Ramos (cell line): ENCODE results near the gene DTHD1.

Source experiments
- in situ Hi-C: fragments of 300-500 bp; cut with MboI; formaldehyde crosslinking; loops from one replicate; pipeline ENCODE4 v1.14.3; 2022; ENCODE audit warnings: low sequenced_read_pairs; ENCODE audit not compliant: unreplicated experiment

DTHD1 gene

GRCh38 chr4:36269101-36269500 lies 12.3 kb upstream of the DTHD1 start:
- in situ Hi-C loops, result no loop called here

DNA sequence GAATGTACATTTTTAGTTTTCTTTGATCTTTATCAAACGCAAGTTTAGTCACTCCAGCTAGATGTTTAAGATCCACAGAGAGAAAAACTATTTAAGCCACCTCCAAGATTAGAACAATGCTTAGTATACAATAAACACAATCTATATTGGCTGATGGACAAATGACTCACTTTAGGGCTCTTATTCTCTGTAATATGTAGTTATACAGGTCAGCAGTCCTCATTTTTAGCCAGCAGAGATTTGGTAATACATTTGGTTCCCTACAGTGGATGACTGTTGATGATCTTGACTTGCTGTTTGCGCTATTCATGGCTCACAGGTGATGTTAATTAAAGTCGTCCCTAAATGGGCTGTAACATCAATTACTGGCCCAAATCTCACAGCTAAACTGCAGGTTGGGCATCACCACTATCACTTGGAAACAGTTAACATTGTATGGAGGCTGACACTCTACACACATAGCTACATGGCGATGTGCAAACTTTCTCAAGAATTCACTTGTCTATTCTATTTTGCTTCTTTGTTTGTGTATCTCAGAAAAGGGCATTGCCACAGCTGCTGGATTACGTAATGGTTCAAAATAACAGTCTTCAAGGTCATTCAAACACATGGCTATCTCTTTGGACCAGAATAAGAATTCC lies 11.8 kb upstream of the DTHD1 start:
- in situ Hi-C loops, result no loop called here

DNA sequence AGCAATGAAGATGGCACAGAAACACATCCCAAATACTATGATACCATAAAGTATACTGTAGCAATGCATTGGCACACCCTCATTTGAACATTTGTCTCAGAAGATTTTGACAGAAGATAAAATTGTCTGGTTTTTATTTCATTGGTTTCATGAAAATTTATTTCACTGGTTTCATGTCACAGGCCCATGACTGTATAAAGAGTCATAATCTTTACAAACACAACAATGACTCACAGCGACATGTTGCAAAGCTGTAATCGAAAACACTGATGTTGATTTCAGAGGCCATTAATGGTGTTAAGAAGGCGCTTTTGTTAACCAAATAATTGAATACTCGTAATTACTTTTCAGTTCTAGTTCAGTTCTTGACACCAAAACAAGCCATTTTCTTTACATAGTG lies 8.1 kb upstream of the DTHD1 start:
- in situ Hi-C loops, result no loop called here

DNA sequence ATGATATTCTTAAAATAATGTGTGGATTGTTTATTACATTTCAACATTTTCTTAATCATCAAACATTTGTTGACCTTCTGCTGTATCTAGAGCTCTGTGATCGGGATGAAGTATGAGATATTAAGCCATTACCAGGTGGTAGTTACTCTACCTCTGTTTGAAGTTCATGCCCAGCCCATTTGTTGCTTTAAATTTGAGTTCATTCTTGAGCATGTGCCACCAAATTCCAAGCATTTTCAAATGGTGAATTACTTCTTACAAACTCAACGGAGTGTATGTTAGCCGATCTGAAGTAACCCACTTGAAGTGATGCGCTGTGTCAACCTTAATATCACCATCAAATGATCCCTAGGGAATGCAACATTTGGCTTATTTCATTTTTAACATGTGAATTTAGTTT lies 7.3 kb upstream of the DTHD1 start:
- in situ Hi-C loops, result no loop called here

- in situ Hi-C loops, result no loop called here
Observed at GRCh38 chr4:36277533-36277932, 3.9 kb upstream of the DTHD1 start.

DNA sequence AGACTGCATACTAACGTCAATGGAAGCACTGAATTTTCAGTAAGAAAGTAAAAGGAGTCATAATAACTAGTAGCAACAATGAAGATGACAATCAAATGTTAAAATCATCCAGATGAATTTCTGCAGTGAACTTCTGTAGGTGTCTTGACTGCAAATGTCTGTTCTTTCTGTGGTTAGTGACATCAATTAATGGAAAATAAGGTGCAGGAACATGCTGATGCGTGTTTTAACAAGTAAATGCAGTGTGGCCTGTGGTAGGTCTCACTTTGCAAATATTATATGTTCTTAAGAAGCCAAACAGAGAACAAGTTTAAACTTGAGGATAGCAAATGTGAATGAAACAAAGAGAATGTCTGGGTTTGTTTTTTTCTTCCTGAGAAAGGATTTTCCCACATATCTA lies 2.6 kb upstream of the DTHD1 start:
- in situ Hi-C loops, result no loop called here

DNA sequence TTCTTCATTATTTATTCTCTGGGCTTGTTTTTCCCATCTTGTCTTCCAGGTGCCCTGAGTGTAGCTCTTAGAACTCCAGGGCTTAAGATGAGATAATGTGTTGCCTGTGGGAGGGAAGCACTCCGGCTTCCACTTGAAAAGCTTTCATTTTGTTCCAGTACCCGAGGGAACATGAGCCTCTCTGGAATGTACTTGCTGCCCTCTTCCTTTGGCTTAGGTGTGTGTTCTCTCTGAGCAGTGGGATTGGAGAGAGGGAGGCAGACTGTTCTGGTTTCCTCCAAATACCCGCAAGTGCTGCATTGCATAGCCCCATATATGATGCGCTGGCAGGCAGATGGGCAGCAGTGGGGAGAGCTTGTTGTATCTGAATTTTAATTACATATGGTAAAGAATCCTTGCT lies 861 bp upstream of the DTHD1 start:
- in situ Hi-C loops, result no loop called here

GRCh38 chr4:36282503-36283030 lies 1.2 kb downstream of the DTHD1 start:
- in situ Hi-C loops, result no loop called here

GRCh38 chr4:36283912-36284465 lies 2.6 kb downstream of the DTHD1 start:
- in situ Hi-C loops, result no loop called here

DNA sequence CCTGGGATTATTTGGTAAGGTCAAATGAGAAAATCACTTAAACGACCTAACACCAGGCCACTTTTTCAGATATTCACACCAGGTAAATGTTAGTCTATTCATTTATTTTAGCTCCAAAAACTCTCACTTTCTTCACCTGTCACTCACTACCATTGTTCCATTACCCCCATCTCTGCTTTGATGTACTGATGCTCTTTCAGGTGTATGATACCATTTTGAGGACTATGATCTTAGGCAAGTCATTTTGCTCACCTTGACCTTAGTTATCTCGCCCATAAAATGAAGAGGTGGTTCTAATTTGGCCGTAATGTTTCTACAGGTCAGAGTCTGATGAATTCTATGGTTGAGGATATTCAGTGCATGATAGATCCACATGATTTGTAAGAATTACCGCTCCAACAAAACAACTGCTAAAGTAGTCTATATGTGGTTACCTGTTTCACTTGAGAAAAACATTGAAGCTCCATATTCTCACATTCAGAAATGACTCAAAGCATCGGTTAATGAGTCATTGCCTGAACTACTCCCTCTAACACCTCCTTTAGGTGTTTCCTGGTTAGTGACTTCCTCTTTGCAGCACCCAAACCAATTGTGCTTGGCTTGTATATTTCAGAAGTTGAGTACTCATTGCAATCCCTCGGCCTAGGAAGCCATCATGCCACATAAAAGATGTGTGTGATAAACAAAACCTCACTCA lies 4.5 kb downstream of the DTHD1 start:
- in situ Hi-C loops, result no loop called here

DNA sequence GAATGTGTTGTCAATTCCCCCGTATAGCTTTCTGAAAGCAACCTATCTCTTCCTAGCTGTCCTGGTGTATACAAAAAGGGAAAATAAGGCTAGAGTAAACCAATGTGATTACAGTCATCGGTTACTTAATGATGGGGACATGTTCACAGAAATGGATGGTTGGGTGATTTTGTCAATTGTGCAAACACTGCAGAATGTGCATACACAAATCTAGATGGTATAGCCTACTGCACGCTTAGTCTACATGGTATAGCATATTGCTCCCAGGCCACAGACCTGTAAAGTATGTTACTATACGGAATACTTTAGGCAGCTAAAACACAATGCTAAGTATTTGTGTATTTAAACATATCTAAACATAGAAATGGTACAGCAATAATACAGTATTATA lies 5.1 kb downstream of the DTHD1 start:
- in situ Hi-C loops, result no loop called here

DNA sequence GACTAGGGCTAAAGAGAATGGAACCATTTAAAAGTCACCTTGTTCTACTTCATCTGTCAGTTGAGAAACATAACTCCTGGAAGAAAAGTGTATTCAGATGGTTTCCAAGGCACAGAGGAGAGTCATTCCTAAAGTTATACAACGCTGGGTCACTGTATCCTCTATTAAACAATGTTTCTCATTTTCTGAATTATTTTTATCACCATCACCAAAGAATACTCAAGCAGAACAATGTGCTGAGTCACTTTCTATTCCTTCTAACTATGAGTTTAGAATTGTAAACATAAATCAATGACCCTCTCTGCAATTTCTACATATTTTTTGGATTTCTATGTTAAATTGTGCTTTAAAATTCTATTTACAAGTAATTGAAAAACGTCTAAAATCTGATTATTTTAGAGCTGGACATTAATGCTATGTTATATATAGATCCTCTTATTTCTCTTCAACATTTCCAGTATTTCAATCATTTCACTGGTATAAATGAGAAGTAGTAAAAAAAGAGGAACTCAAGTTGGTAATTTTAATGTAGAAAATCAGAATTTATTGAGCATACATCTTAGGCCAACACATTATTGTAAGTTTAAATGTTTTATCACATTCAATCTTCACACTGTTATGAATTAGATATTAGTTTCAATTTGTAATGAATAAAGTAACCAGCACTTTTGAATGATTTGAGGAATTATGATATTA lies 7.5 kb downstream of the DTHD1 start:
- in situ Hi-C loops, result no loop called here

- in situ Hi-C loops, result no loop called here
Observed at GRCh38 chr4:36290641-36291040, 9.2 kb downstream of the DTHD1 start.

DNA sequence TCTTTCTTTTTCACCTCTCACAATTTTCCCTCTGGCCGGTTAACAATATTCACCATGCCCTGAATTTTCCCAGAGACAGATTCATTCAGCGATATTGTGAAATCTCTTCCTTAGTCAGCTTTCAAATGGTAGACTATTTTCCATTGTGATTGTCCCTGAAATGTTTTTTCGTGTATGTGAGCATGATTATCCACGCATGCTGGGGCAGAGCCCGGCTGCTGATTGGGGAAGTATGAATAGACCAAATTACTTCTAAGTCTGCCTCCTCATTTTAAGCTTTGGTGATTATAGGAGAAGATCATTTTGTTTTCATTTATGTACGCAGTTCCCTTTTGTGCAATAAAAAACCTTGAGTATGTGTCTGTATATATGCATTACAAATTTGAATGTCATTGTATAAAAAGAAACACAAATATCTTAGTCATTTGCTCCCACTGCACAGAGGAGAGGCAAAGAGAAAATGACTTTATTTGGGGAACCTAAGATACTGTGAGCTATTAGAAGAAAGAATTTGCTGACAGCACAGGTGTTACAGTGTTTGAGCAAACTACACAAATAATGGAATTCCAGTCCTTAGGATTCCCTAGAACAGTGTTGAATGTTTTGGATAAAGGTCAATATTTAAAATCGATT lies 11.3 kb downstream of the DTHD1 start:
- in situ Hi-C loops, result no loop called here

DNA sequence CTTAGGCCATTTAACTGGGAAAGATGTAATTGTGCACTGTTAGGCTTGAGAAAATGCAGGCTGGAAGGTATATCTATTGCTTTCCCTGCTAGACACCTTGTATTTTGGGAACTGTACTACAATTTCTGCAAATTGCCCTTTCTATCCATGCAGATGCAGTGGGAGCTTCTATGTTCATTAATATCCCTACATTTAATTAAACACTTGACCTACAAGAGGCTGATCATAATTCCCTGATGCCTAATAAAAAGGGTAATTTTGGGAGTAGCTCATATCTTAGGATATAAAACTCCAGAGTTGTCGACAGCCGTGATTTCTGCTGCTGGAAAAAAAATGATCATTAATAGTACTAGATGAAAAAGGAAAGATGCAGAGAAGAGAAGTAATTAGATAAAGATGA lies 19.7 kb downstream of the DTHD1 start:
- in situ Hi-C loops, result no loop called here

- in situ Hi-C loops, result no loop called here
Observed at GRCh38 chr4:36303426-36304137, 22.2 kb downstream of the DTHD1 start.

- in situ Hi-C loops, result no loop called here
Observed at GRCh38 chr4:36304138-36304681, 22.8 kb downstream of the DTHD1 start.

- in situ Hi-C loops, result no loop called here
Observed at GRCh38 chr4:36308150-36308549, 26.7 kb downstream of the DTHD1 start.

DNA sequence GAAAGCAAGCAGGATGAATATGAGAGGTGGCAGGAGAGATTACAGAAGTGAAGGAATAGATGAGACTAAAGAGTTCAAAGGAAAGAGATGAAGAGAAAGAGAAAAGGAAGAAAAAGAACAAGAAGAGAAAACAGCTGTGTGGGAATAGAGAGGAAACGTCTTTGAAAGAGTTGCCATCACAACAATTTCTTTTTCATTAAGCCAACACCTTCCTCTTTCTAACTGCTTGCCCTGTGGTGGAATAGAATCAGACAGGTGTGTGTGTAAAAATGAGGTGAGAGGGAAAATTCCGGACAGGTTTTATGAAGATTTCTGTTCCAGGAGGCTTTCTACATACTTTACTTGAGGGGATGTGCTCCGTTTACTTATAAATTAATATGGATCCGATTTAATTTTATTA lies 28.8 kb downstream of the DTHD1 start:
- in situ Hi-C loops, result no loop called here

GRCh38 chr4:36310793-36311192 lies 29.4 kb downstream of the DTHD1 start:
- in situ Hi-C loops, result no loop called here
